Liver (tissue), 9 donors: Measurements from ENCODE around the gene ACTN4. TPM values are rescaled to one million over a fixed set of nuclear protein-coding genes. Genes with fewer than 3 reads are reported as not detected.

Experiments
- DNase-seq: peaks from one replicate; pipeline ENCODE4 v3.0.0-alpha.2; 2017; ENCODE audit warnings: low spot score
- H3K27ac ChIP-seq, 2 donors: one replicate each; pipeline ENCODE4 v1.7.0; 2013; ENCODE audit warnings: inconsistent platforms in 2 of 2, low read length in 2 of 2, control low read depth in 1 of 2, low read depth in 1 of 2, mild to moderate bottlenecking in 1 of 2
- H3K27me3 ChIP-seq, 4 donors: one replicate each; pipeline versions ENCODE4 v1.6.1 to v1.7.0; 2013; ENCODE audit warnings: low read length in 3 of 4, inconsistent platforms in 1 of 4, mild to moderate bottlenecking in 1 of 4, moderate library complexity in 1 of 4; ENCODE audit not compliant: control insufficient read depth in 4 of 4, insufficient read depth in 4 of 4
- H3K36me3 ChIP-seq, 4 donors: one replicate each; pipeline versions ENCODE4 v1.6.1 to v1.7.0; 2013; ENCODE audit warnings: low read length in 3 of 4, mild to moderate bottlenecking in 3 of 4, low read depth in 1 of 4, moderate library complexity in 1 of 4; ENCODE audit not compliant: control insufficient read depth in 4 of 4, insufficient read depth in 3 of 4
- H3K4me1 ChIP-seq, 4 donors: one replicate each; pipeline versions ENCODE4 v1.6.1 to v1.7.0; 2013; ENCODE audit warnings: low read length in 3 of 4, mild to moderate bottlenecking in 3 of 4, moderate library complexity in 1 of 4; ENCODE audit not compliant: control insufficient read depth in 4 of 4, insufficient read depth in 4 of 4
- H3K4me3 ChIP-seq, 3 donors: one replicate each; pipeline versions ENCODE4 v1.6.1 to v1.7.0; 2013; ENCODE audit warnings: low read length in 3 of 3, control low read depth in 1 of 3, low read depth in 1 of 3, mild to moderate bottlenecking in 1 of 3
- H3K9ac ChIP-seq, 2 donors: one replicate each; pipeline ENCODE4 v1.7.0; 2013; ENCODE audit warnings: low read length in 2 of 2, mild to moderate bottlenecking in 2 of 2, moderate library complexity in 2 of 2, control low read depth in 1 of 2, low read depth in 1 of 2
- H3K9me3 ChIP-seq, 4 donors: one replicate each; pipeline versions ENCODE4 v1.6.1 to v1.7.0; 2013; ENCODE audit warnings: low read length in 3 of 4; ENCODE audit not compliant: control insufficient read depth in 4 of 4
- ATF3 ChIP-seq: IDR thresholded peaks from 2 replicates; pipeline ENCODE4 v1.6.1; 2016; ENCODE audit warnings: antibody characterized with exemption
- CTCF ChIP-seq: fragments of 150-350 bp; IDR thresholded peaks from 2 replicates; pipeline ENCODE4 v1.5.1; 2017; ENCODE audit warnings: improper control_type of control experiment, low read depth, low read length; ENCODE audit not compliant: missing input control
- EGR1 ChIP-seq, 2 donors: IDR thresholded peaks; 2 replicates each; pipeline ENCODE4 v1.6.1; 2016 to 2018; ENCODE audit warnings: antibody characterized with exemption in 2 of 2, low read depth in 2 of 2
- FOXA1 ChIP-seq: IDR thresholded peaks from 2 replicates; pipeline ENCODE4 v1.6.1; 2016; ENCODE audit warnings: antibody characterized with exemption
- FOXA2 ChIP-seq: IDR thresholded peaks from 2 replicates; pipeline ENCODE4 v1.6.1; 2016; ENCODE audit warnings: antibody characterized with exemption
- GABPA ChIP-seq, 2 donors: IDR thresholded peaks in 1 of 2; conservative IDR thresholded peaks in 1 of 2; 2 replicates each; pipeline ENCODE4 v1.6.1; 2016; ENCODE audit warnings: antibody characterized with exemption in 2 of 2, mild to moderate bottlenecking in 1 of 2, moderate library complexity in 1 of 2
- HNF4A ChIP-seq, 2 donors: conservative IDR thresholded peaks; 2 replicates each; pipeline ENCODE4 v1.6.1; 2016; ENCODE audit warnings: antibody characterized with exemption in 2 of 2, mild to moderate bottlenecking in 2 of 2
- HNF4G ChIP-seq: IDR thresholded peaks from 2 replicates; pipeline ENCODE4 v1.6.1; 2016; ENCODE audit warnings: antibody characterized with exemption
- JUND ChIP-seq, 2 donors: IDR thresholded peaks; 2 replicates each; pipeline ENCODE4 v1.6.1; 2016; ENCODE audit warnings: antibody characterized with exemption in 2 of 2
- MAX ChIP-seq: IDR thresholded peaks from 2 replicates; pipeline ENCODE4 v1.6.1; 2016; ENCODE audit warnings: antibody characterized with exemption
- NR2F2 ChIP-seq: IDR thresholded peaks from 2 replicates; pipeline ENCODE4 v1.6.1; 2016; ENCODE audit warnings: antibody characterized with exemption
- RAD21 ChIP-seq, 2 donors: IDR thresholded peaks; 2 replicates each; pipeline ENCODE4 v1.6.1; 2016; ENCODE audit warnings: antibody characterized with exemption in 2 of 2, mild to moderate bottlenecking in 2 of 2
- REST ChIP-seq: IDR thresholded peaks from 2 replicates; pipeline ENCODE4 v1.6.1; 2016; ENCODE audit warnings: antibody characterized with exemption, mild to moderate bottlenecking
- RXRA ChIP-seq, 2 donors: IDR thresholded peaks; 2 replicates each; pipeline ENCODE4 v1.6.1; 2017 to 2018; ENCODE audit warnings: antibody characterized with exemption in 2 of 2, mild to moderate bottlenecking in 1 of 2
- SP1 ChIP-seq: IDR thresholded peaks from 2 replicates; pipeline ENCODE4 v1.6.1; 2018; ENCODE audit warnings: antibody characterized with exemption, mild to moderate bottlenecking
- TAF1 ChIP-seq: conservative IDR thresholded peaks from 2 replicates; pipeline ENCODE4 v1.6.1; 2016; ENCODE audit warnings: antibody characterized with exemption, mild to moderate bottlenecking
- YY1 ChIP-seq: IDR thresholded peaks from 2 replicates; pipeline ENCODE4 v1.6.1; 2016; ENCODE audit warnings: antibody characterized with exemption, mild to moderate bottlenecking
- ZBTB33 ChIP-seq: IDR thresholded peaks from 2 replicates; pipeline ENCODE4 v1.6.1; 2016; ENCODE audit warnings: antibody characterized with exemption
- WGBS: extraction: QIAGEN DNeasy Blood & Tissue Kit; methylation state at CpG from one replicate; pipeline ENCODE4 v1.1.7; 2013; 5-methylcytosine and 5-hydroxymethylcytosine counted together
- polyA plus RNA-seq, 2 donors: library from polyadenylated mRNA; stranded (reverse) in 1 of 2; unstranded in 1 of 2; fragments of 200-250 nt in 1 of 2; fragments of >200 nt in 1 of 2; fragmentation: Nextera tagmentation in 1 of 2; extraction: Ambion mirVana in 1 of 2; gene quantifications; one replicate each; pipeline versions ENCODE4 v1.2.1 to v1.2.3, GENCODE V29; 2013 to 2015
- total RNA-seq, 2 donors: library from RNA; depleted of rRNA; stranded (reverse); fragments of >200 nt; gene quantifications; one replicate each; pipeline ENCODE4 v1.2.3, GENCODE V29; 2014
- donor health status: healthy.
- donor health status: healthy.
- donor health status: healthy.
- donor health status: healthy.
- donor health status: healthy.

The ACTN4 gene
- total and polyA plus RNA-seq, 4 donors, result 35.4 to 164 (median 98.7) TPM

- no peak overlapping the region for H3K4me3 ChIP-seq
- TF ChIP-seq ZBTB33, result no peak
- no peak for TF ChIP-seq ATF3
- no peak for TF ChIP-seq HNF4G
- TF ChIP-seq NR2F2, result no peak
- no peak for TF ChIP-seq EGR1 (IDR thresholded peaks at IDR 0.05; ENCODE audit: low read depth in 2 of 2)
- TF ChIP-seq RXRA (IDR thresholded peaks at IDR 0.05), result no peak
- TF ChIP-seq FOXA2, result no peak
- TF ChIP-seq MAX, result no peak
- TF ChIP-seq JUND (IDR thresholded peaks at IDR 0.05), result no peak
- TF ChIP-seq HNF4A (conservative IDR thresholded peaks at IDR 0.05), result no peak
- TF ChIP-seq RAD21 (IDR thresholded peaks at IDR 0.05), result no peak
- no peak for TF ChIP-seq FOXA1
- TF ChIP-seq TAF1, result no peak
- TF ChIP-seq YY1, result no peak
- TF ChIP-seq SP1, result no peak
- no peak for TF ChIP-seq REST
- TF ChIP-seq GABPA (IDR thresholded peaks at IDR 0.05 in 1 of 2, conservative IDR thresholded peaks at IDR 0.05 in 1 of 2), result no peak
- no peak for TF ChIP-seq CTCF
- H3K9me3 ChIP-seq, result no peaks in the 10 kb centered on the region
- H3K9ac ChIP-seq, result no peak overlapping the region
- no peak for DNase-seq
- H3K4me1 ChIP-seq, result peaks cover 2 to 10% (median 6%) of the 10 kb centered on the region in 4 donors
- no peaks in the 10 kb centered on the region for H3K27me3 ChIP-seq
- no peaks in the 10 kb centered on the region for H3K36me3 ChIP-seq
- WGBS, result 79% methylated on average over 3 of the region's 3 CpGs
- no peak overlapping the region for H3K27ac ChIP-seq
Measured at GRCh38 chr19:38614289-38614688, 33.2 kb upstream of the ACTN4 start.
